ENCODE data around the gene CACNA1A.
"Not testable (repeated sequence)": the region's sequence is repeated elsewhere in the genome, so short reads cannot be mapped to it uniquely, and the experiment has no call there.

Gene CACNA1A

GRCh38 chr19:13441810-13442512, 64.3 kb downstream of the CACNA1A start:
- TF ChIP-seq Cebpa-rat (IDR thresholded peaks at IDR 0.05): no peak
- Histone ChIP-seq H3K4me3 (no peak overlapping the region), H3K9me3 (replicated peaks in 1 of 11) (no peaks in the 10 kb centered on the region), H4K20me1 (peaks cover 0 to 4% (median 0%) of the 10 kb centered on the region in 11 experiments; a peak in 1 of 22 replicates), H3K27ac (no peak overlapping the region), H3K9ac (no peak overlapping the region), H3K4me1 (no peaks in the 10 kb centered on the region), H3K4me2 (no peak overlapping the region), H3K36me3 (no peaks in the 10 kb centered on the region), H3K27me3 (no peaks in the 10 kb centered on the region)

- H3K9me3 ChIP-seq (replicated peaks in 1 of 11): no peaks in the 10 kb centered on the region
These were observed 68.2 kb downstream of the CACNA1A start for GRCh38 chr19:13437919-13438618.

GRCh38 chr19:13436352-13436751, 69.9 kb downstream of the CACNA1A start:
- no peak overlapping the region for H3K4me3 ChIP-seq
- H3K27ac ChIP-seq: no peak overlapping the region
- H3K9me3 ChIP-seq (replicated peaks in 1 of 11): no peaks in the 10 kb centered on the region
- H3K27me3 ChIP-seq: no peaks in the 10 kb centered on the region
- no peaks in the 10 kb centered on the region for H3K36me3 ChIP-seq
- H4K20me1 ChIP-seq: no peaks in the 10 kb centered on the region
- no peaks in the 10 kb centered on the region for H3K4me1 ChIP-seq
- no peak for TF ChIP-seq Cebpa-rat (IDR thresholded peaks at IDR 0.05)
- no peak overlapping the region for H3K9ac ChIP-seq
- H3K4me2 ChIP-seq: no peak overlapping the region

More at GRCh38 chr19:13437919-13438618, 68.2 kb downstream of the CACNA1A start:
- no peak overlapping the region for H3K4me3 ChIP-seq
- H4K20me1 ChIP-seq: peaks cover 0 to 4% (median 0%) of the 10 kb centered on the region in 11 experiments; a peak in 1 of 22 replicates
- no peak overlapping the region for H3K4me2 ChIP-seq
- H3K27me3 ChIP-seq: no peaks in the 10 kb centered on the region
- H3K9ac ChIP-seq: no peak overlapping the region
- no peaks in the 10 kb centered on the region for H3K4me1 ChIP-seq
- H3K36me3 ChIP-seq: no peaks in the 10 kb centered on the region
- no peak overlapping the region for H3K27ac ChIP-seq
- no peak for TF ChIP-seq Cebpa-rat (IDR thresholded peaks at IDR 0.05)

- Histone ChIP-seq H3K9me3 (replicated peaks in 1 of 11) (peaks cover 7 to 10% (median 9%) of the 10 kb centered on the region in 11 experiments), H3K4me3 (no peak overlapping the region), H4K20me1 (no peaks in the 10 kb centered on the region), H3K27me3 (no peaks in the 10 kb centered on the region), H3K9ac (no peak overlapping the region), H3K27ac (no peak overlapping the region), H3K4me1 (peaks cover 10 to 24% (median 18%) of the 10 kb centered on the region in 10 experiments), H3K36me3 (no peaks in the 10 kb centered on the region), H3K4me2 (no peak overlapping the region)
- no peak for TF ChIP-seq Cebpa-rat (IDR thresholded peaks at IDR 0.05)
These were observed 75.3 kb downstream of the CACNA1A start for GRCh38 chr19:13430790-13431582.

DNA sequence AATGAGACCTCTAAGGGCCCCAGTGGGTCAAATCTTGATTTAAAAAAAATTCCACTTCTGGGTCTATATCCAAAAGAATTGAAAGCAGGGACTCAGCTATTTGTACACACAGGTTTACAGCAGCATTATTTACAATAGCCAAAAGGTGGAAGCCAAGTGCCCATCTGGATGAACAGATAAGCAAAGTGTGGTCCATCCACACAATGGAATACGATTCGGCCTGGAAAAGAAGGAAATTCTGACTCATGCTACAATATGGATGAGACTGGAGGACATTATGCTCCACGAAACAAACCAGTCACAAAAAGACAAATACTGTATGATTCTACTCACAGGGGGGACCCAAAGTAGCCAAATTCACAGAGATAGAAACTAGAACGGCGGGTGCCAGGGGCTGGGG, 76.7 kb downstream of the CACNA1A start:
- H3K4me1 ChIP-seq: peaks cover 10 to 24% (median 18%) of the 10 kb centered on the region in 10 experiments
- H3K9me3 ChIP-seq (replicated peaks in 1 of 11): peaks cover 20 to 25% (median 23%) of the 10 kb centered on the region in 11 experiments
- peak overlapping the region in 1 of 11 experiments; percentile 3; a peak in 1 of 22 replicates for H3K27ac ChIP-seq
- TF ChIP-seq Cebpa-rat (IDR thresholded peaks at IDR 0.05): no peak
- peak overlapping the region in 10 of 11 experiments; percentile 27 to 83 (median 71); a peak in 21 of 22 replicates for H3K4me2 ChIP-seq
- no peaks in the 10 kb centered on the region for H4K20me1 ChIP-seq
- no peaks in the 10 kb centered on the region; a peak in 1 of 22 replicates for H3K36me3 ChIP-seq
- no peaks in the 10 kb centered on the region for H3K27me3 ChIP-seq
- H3K9ac ChIP-seq: 0 out of 22 replicates have a peak overlapping the region, but pooled peaks of 4 of the 11 experiments have one; percentile 3 to 40 (median 16)
- H3K4me3 ChIP-seq: no peak overlapping the region

DNA sequence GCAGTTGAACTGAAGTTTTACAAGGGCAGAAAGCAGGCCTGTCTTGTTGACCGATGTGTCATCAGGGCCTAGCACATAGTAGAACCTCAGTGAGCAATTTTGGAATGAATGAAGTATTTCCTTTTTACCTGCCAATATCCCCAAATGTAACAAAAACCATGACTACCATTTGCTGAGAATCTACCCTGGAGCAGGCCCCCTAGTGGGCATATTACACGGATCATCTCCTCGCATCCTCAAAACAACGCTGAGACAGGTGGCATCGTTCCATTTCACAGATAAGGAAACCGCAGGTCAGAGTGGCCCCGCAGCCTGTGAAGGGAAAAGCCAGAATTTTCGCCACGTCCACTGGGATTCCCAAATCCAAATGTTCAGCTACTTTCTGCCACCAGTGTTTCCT, 77.9 kb downstream of the CACNA1A start:
- Histone ChIP-seq H4K20me1 (no peaks in the 10 kb centered on the region), H3K4me1 (peaks cover 10 to 24% (median 18%) of the 10 kb centered on the region in 10 experiments), H3K4me3 (no peak overlapping the region), H3K4me2 (peak overlapping the region in 10 of 11 experiments; percentile 27 to 83 (median 71); a peak in 19 of 22 replicates), H3K27ac (no peak overlapping the region), H3K9me3 (replicated peaks in 1 of 11) (peaks cover 26 to 37% (median 34%) of the 10 kb centered on the region in 11 experiments), H3K36me3 (no peaks in the 10 kb centered on the region; a peak in 1 of 22 replicates), H3K27me3 (no peaks in the 10 kb centered on the region), H3K9ac (no peak overlapping the region)
- TF ChIP-seq Cebpa-rat (IDR thresholded peaks at IDR 0.05): no peak

DNA sequence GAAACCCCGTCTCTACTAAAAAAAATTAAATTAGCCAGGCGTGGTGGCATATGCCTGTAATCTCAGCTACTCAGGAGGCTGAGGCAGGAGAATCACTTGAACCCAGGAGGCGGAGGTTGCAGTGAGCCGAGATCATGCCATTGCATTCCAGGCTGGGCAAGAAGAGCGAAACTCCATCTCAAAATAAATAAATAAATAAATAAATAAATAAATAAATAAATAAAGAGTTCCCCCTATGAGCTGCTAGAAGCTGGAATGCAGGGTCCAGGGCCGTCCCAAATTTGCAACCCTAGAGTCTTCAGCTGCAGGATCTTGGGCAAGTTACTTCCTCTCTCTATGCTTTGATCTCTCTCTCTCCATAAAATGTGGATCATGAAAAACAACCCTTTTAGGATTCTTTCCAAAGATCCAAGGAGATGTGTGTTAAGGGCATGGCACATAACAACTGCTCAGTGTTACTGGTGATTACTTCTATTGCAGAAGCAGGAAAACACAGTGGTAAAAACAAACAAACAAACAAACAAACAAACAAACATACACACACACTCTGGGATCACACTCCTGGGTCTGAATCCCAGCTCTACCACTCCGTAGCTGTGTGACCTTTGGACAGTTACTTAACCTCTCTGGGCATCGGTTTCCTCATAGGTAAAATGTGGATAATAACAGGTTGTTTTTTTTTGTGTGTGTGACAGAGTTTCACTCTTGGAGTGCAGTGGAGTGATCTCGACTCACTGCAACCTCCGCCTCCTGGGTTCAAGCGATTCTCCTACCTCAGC, 78.8 kb downstream of the CACNA1A start:
- H3K27ac ChIP-seq: no peak overlapping the region
- H3K4me1 ChIP-seq: peaks cover 10 to 24% (median 18%) of the 10 kb centered on the region in 10 experiments
- no peaks in the 10 kb centered on the region for H4K20me1 ChIP-seq
- H3K9me3 ChIP-seq (replicated peaks in 1 of 11): peaks cover 35 to 46% (median 43%) of the 10 kb centered on the region in 11 experiments
- TF ChIP-seq Cebpa-rat (IDR thresholded peaks at IDR 0.05): no peak
- no peak overlapping the region for H3K4me2 ChIP-seq
- peaks cover 0 to 4% (median 0%) of the 10 kb centered on the region in 11 experiments; a peak in 3 of 22 replicates for H3K36me3 ChIP-seq
- no peak overlapping the region for H3K9ac ChIP-seq
- no peak overlapping the region for H3K4me3 ChIP-seq
- H3K27me3 ChIP-seq: no peaks in the 10 kb centered on the region

- not testable (repeated sequence) for H3K4me3 ChIP-seq, H3K27ac ChIP-seq, H3K9ac ChIP-seq, H3K4me2 ChIP-seq, H3K27me3 ChIP-seq, H3K36me3 ChIP-seq, H4K20me1 ChIP-seq
- Histone ChIP-seq H3K9me3 (replicated peaks in 1 of 11) (peaks cover 51 to 61% (median 59%) of the 10 kb centered on the region in 11 experiments), H3K4me1 (peaks cover 10 to 24% (median 18%) of the 10 kb centered on the region in 10 experiments)
These were observed 80.4 kb downstream of the CACNA1A start for GRCh38 chr19:13425875-13426274.

Measured in BLaER1 treated with 17β-estradiol and CSF1 and Interleukin-3, amounts not matched to agents 10 nM and 100 nM (cell line).